IMR-90 (cell line): ENCODE results near the gene DTX1. TPM values are rescaled to one million over a fixed set of nuclear protein-coding genes. Genes with fewer than 3 reads are reported as not detected.

Experiments
- ATAC-seq: fragments of 200-7000 bp; cut with Tn5 transposase; 2 replicates; pipeline ENCODE4 v1.9.1; 2020; ENCODE audit warnings: low read depth, mild to moderate bottlenecking, moderate library complexity
- BruUV-seq: library from RNA; stranded (reverse); fragments of 400-500 nt; replicated peaks from 2 replicates; lab custom pipeline; 2021; lab: Mats Ljungman, UMichigan
- CTCF ChIA-PET: fragments of 300-600 bp; formaldehyde crosslinking; extraction: SDS; loops from one replicate; lab custom pipeline; 2021; ENCODE audit warnings: antibody characterized with exemption; lab: Yijun Ruan, JAX
- POLR2A ChIA-PET: fragments of 300-600 bp; sonication (Branson Sonifier 250); formaldehyde crosslinking; loops from one replicate; lab custom pipeline; 2022; ENCODE audit warnings: antibody characterized with exemption; ENCODE audit not compliant: unreplicated experiment; lab: Charles Lee
- DNase-seq: peaks from one replicate; pipeline ENCODE4 v3.0.0; 2013
- H2AFZ ChIP-seq: replicated peaks from 2 replicates; pipeline ENCODE3; 2013; ENCODE audit warnings: low read length, mild to moderate bottlenecking; ENCODE audit not compliant: poor library complexity
- H2AK5ac ChIP-seq: 2 replicates; pipeline ENCODE4 v1.6.1; 2013; ENCODE audit warnings: low read depth, low read length, inconsistent platforms
- H2AK9ac ChIP-seq: replicated peaks from 2 replicates; pipeline ENCODE3; 2013; ENCODE audit warnings: mild to moderate bottlenecking, low read depth, low read length, moderate library complexity; ENCODE audit not compliant: poor library complexity
- H2BK120ac ChIP-seq: 2 replicates; pipeline ENCODE4 v1.6.1; 2013; ENCODE audit warnings: low read depth, low read length, inconsistent platforms
- H2BK15ac ChIP-seq: 3 replicates; pipeline ENCODE4 v1.6.1; 2013; ENCODE audit warnings: low read depth, low read length, inconsistent platforms
- H2BK20ac ChIP-seq: 2 replicates; pipeline ENCODE4 v1.6.1; 2013; ENCODE audit warnings: low read depth, mild to moderate bottlenecking, inconsistent platforms, low read length, moderate library complexity
- H2BK5ac ChIP-seq: 2 replicates; pipeline ENCODE4 v1.6.1; 2013; ENCODE audit warnings: mild to moderate bottlenecking, low read depth, low read length, inconsistent platforms; ENCODE audit not compliant: poor library complexity, severe bottlenecking
- H3K14ac ChIP-seq: replicated peaks from 2 replicates; pipeline ENCODE4 v1.6.1; 2013; ENCODE audit warnings: low read depth, low read length, inconsistent platforms
- H3K18ac ChIP-seq: 2 replicates; pipeline ENCODE4 v1.6.1; 2013; ENCODE audit warnings: low read depth, low read length, control low read depth
- H3K23ac ChIP-seq: 2 replicates; pipeline ENCODE4 v1.6.1; 2013; ENCODE audit warnings: low read depth, low read length, inconsistent platforms
- H3K27ac ChIP-seq: 2 replicates; pipeline ENCODE4 v1.5.1; 2013; ENCODE audit warnings: mild to moderate bottlenecking, control low read depth, low read length; ENCODE audit not compliant: insufficient read depth
- H3K27me3 ChIP-seq: 2 replicates; pipeline ENCODE4 v1.6.1; 2013; ENCODE audit warnings: low read length; ENCODE audit not compliant: control insufficient read depth, insufficient read depth
- H3K36me3 ChIP-seq: 2 replicates; pipeline ENCODE4 v1.6.1; 2013; ENCODE audit warnings: low read length, mixed read lengths; ENCODE audit not compliant: control insufficient read depth, insufficient read depth
- H3K4ac ChIP-seq: 2 replicates; pipeline ENCODE4 v1.6.1; 2013; ENCODE audit warnings: low read depth, low read length, inconsistent platforms
- H3K4me1 ChIP-seq: 2 replicates; pipeline ENCODE4 v1.6.1; 2013; ENCODE audit warnings: low read length, mixed read lengths; ENCODE audit not compliant: control insufficient read depth, insufficient read depth
- H3K4me2 ChIP-seq: 2 replicates; pipeline ENCODE4 v1.6.1; 2013; ENCODE audit warnings: low read depth, mild to moderate bottlenecking, control low read depth, low read length, moderate library complexity
- H3K4me3 ChIP-seq: 2 replicates; pipeline ENCODE4 v1.5.1; 2013; ENCODE audit warnings: low read depth, mild to moderate bottlenecking, control low read depth, low read length, moderate library complexity; ENCODE audit not compliant: insufficient read depth
- H3K56ac ChIP-seq: 2 replicates; pipeline ENCODE4 v1.6.1; 2013; ENCODE audit warnings: low read length, inconsistent platforms; ENCODE audit not compliant: insufficient read depth; ENCODE audit errors: extremely low read depth
- H3K79me1 ChIP-seq, 2 experiments: 2 replicates each; pipeline ENCODE4 v1.6.1; 2013; ENCODE audit warnings: low read length in 2 of 2, inconsistent platforms in 1 of 2, low read depth in 1 of 2
- H3K9ac ChIP-seq: 2 replicates; pipeline ENCODE4 v1.6.1; 2013; ENCODE audit warnings: low read depth, low read length, control low read depth
- H3K9me1 ChIP-seq: 2 replicates; pipeline ENCODE4 v1.6.1; 2013; ENCODE audit warnings: low read length, inconsistent platforms; ENCODE audit not compliant: insufficient read depth
- H3K9me3 ChIP-seq: 2 replicates; pipeline ENCODE4 v1.6.1; 2013; ENCODE audit warnings: low read length; ENCODE audit not compliant: control insufficient read depth, insufficient read depth
- H4K20me1 ChIP-seq: 2 replicates; pipeline ENCODE4 v1.6.1; 2013; ENCODE audit warnings: low read length, inconsistent platforms; ENCODE audit not compliant: insufficient read depth
- H4K5ac ChIP-seq: 2 replicates; pipeline ENCODE4 v1.6.1; 2013; ENCODE audit warnings: mild to moderate bottlenecking, low read depth, low read length, control low read depth
- H4K8ac ChIP-seq, 2 experiments: 2 replicates each; pipeline ENCODE4 v1.6.1; 2013; ENCODE audit warnings: low read depth in 2 of 2, low read length in 2 of 2, control low read depth in 1 of 2, inconsistent platforms in 1 of 2
- H4K91ac ChIP-seq: 2 replicates; pipeline ENCODE4 v1.6.1; 2013; ENCODE audit warnings: low read depth, low read length, inconsistent platforms; ENCODE audit not compliant: insufficient read depth
- CHD1 ChIP-seq: IDR thresholded peaks from 2 replicates; pipeline ENCODE4 v1.6.1; 2012; ENCODE audit warnings: low read depth, low read length, improper control_type of control experiment
- FOS ChIP-seq: fragments of 150-350 bp; IDR thresholded peaks from 2 replicates; pipeline ENCODE4 v1.6.1; 2016; ENCODE audit warnings: low read depth, low read length
- MAZ ChIP-seq: IDR thresholded peaks from 2 replicates; pipeline ENCODE4 v1.6.1; 2012; ENCODE audit warnings: low read depth, mild to moderate bottlenecking, low read length, improper control_type of control experiment, moderate library complexity, borderline replicate concordance
- SMC3 ChIP-seq: fragments of 150-350 bp; IDR thresholded peaks from 2 replicates; pipeline ENCODE4 v1.6.1; 2016; ENCODE audit warnings: low read depth, mild to moderate bottlenecking, antibody characterized with exemption, low read length, moderate library complexity
- WGBS, 2 experiments: methylation state at CpG; one replicate each; pipeline versions ENCODE4 v1.1.5 to v1.1.7; 2013; ENCODE audit warnings: missing lambda C conversion rate in 2 of 2; ENCODE audit not compliant: insufficient read length in 1 of 2; ENCODE audit errors: extremely low coverage in 2 of 2; 5-methylcytosine and 5-hydroxymethylcytosine counted together
- dilution Hi-C: fragments of 300-500 bp; cut with HindIII; formaldehyde crosslinking; loops from one replicate; pipeline ENCODE4 v1.14.3; 2018; ENCODE audit warnings: low sequenced_read_pairs; ENCODE audit not compliant: unreplicated experiment
- in situ Hi-C: fragments of 300-500 bp; cut with MboI; formaldehyde crosslinking; loops from 3 replicates; pipeline ENCODE4 v1.14.3; 2019; ENCODE audit warnings: low sequenced_read_pairs, inconsistent platforms, mixed read lengths
- intact Hi-C: fragments of 100-400 bp; cut with micrococcal nuclease; formaldehyde crosslinking; loops from 2 replicates; pipeline ENCODE4 v1.10.0; 2022
- polyA plus RNA-seq, 3 experiments: library from polyadenylated mRNA; depleted of rRNA; stranded (reverse); fragments of >200 nt; gene quantifications; 2 replicates each; pipeline ENCODE4 v1.2.3, GENCODE V29; 2012; ENCODE audit warnings: low replicate concordance in 1 of 3
- total RNA-seq: library from RNA; depleted of rRNA; stranded (reverse); fragments of >200 nt; gene quantifications from 2 replicates; pipeline ENCODE4 v1.2.3, GENCODE V29; 2012
- TF ChIP-seq, protein P1 (sequence below): fragments of 150-350 bp; IDR thresholded peaks from 2 replicates; pipeline ENCODE4 v1.6.1; 2017; ENCODE audit warnings: mild to moderate bottlenecking, antibody characterized with exemption, low read length, low read depth
- TF ChIP-seq, protein P2 (sequence below): conservative IDR thresholded peaks from 2 replicates; pipeline ENCODE4 v1.5.1; 2012; ENCODE audit warnings: mild to moderate bottlenecking, low read depth, low read length, improper control_type of control experiment
- TF ChIP-seq, protein P3 (sequence below): fragments of 150-350 bp; IDR thresholded peaks from 2 replicates; pipeline ENCODE4 v1.6.1; 2016; ENCODE audit warnings: low read depth, mild to moderate bottlenecking, low read length, moderate library complexity, borderline replicate concordance

DTX1 gene
- total and polyA plus RNA-seq, 2 of the 4 experiments (the other 2 are of a cell fraction) = not detected

DNA sequence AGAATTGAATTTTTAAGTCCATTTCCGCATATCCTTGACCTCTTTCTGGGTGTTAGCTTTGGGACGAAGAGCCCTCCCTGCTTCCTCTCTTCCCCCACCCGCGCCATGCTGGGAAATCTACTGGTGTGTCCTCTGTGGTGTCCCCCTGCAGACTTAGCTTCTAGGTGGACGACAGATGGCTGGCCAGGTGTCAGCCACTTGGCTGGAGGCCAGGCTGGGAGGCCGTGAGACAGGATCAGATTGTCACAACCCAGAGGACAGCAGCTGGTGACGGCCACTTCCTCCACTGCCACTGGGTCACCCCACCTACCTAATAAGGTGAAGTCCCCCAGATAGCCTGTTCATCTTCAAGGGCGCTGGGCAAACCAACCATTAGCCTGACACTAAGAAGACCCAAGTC lies 13.3 kb upstream of the DTX1 start:
- DNase-seq (no peak), ATAC-seq (no peak)
- Histone ChIP-seq H4K8ac (no peak overlapping the region), H2AK5ac (no peak overlapping the region), H4K5ac (no peak overlapping the region), H3K4me3 (no peak overlapping the region), H3K23ac (no peak overlapping the region), H4K20me1 (no peaks in the 10 kb centered on the region), H3K56ac (no peak overlapping the region), H3K9ac (no peak overlapping the region), H3K79me1 (no peaks in the 10 kb centered on the region), H2BK5ac (no peak overlapping the region), H2AK9ac (no peak overlapping the region), H3K14ac (no peak overlapping the region), H4K91ac (no peak overlapping the region), H3K27me3 (no peaks in the 10 kb centered on the region; the same call in 1 of the 2 replicates), H2AFZ (no peak overlapping the region), H2BK120ac (no peak overlapping the region), H2BK15ac (no peak overlapping the region), H3K18ac (no peak overlapping the region), H3K9me3 (no peaks in the 10 kb centered on the region), H3K4me2 (no peak overlapping the region), H3K9me1 (0 out of 2 replicates have a peak, but pooled peaks cover 3% of the 10 kb centered on the region), H3K4ac (no peak overlapping the region), H3K27ac (no peak overlapping the region), H3K36me3 (no peaks in the 10 kb centered on the region), H2BK20ac (no peak overlapping the region), H3K4me1 (no peaks in the 10 kb centered on the region)
- POLR2A ChIA-PET = no interaction called here
- WGBS, 2 experiments = 60% methylated on average over 1 of the region's 8 CpGs; no CpG with 5 or more reads in 1 of the 2 experiments
- TF ChIP-seq, protein P1, sequence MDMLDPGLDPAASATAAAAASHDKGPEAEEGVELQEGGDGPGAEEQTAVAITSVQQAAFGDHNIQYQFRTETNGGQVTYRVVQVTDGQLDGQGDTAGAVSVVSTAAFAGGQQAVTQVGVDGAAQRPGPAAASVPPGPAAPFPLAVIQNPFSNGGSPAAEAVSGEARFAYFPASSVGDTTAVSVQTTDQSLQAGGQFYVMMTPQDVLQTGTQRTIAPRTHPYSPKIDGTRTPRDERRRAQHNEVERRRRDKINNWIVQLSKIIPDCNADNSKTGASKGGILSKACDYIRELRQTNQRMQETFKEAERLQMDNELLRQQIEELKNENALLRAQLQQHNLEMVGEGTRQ = no peak
- TF ChIP-seq, protein P2, sequence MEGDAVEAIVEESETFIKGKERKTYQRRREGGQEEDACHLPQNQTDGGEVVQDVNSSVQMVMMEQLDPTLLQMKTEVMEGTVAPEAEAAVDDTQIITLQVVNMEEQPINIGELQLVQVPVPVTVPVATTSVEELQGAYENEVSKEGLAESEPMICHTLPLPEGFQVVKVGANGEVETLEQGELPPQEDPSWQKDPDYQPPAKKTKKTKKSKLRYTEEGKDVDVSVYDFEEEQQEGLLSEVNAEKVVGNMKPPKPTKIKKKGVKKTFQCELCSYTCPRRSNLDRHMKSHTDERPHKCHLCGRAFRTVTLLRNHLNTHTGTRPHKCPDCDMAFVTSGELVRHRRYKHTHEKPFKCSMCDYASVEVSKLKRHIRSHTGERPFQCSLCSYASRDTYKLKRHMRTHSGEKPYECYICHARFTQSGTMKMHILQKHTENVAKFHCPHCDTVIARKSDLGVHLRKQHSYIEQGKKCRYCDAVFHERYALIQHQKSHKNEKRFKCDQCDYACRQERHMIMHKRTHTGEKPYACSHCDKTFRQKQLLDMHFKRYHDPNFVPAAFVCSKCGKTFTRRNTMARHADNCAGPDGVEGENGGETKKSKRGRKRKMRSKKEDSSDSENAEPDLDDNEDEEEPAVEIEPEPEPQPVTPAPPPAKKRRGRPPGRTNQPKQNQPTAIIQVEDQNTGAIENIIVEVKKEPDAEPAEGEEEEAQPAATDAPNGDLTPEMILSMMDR = no peak
- TF ChIP-seq MAZ (no peak), FOS (no peak), CHD1 (no peak), SMC3 (no peak)
- TF ChIP-seq, protein P3, sequence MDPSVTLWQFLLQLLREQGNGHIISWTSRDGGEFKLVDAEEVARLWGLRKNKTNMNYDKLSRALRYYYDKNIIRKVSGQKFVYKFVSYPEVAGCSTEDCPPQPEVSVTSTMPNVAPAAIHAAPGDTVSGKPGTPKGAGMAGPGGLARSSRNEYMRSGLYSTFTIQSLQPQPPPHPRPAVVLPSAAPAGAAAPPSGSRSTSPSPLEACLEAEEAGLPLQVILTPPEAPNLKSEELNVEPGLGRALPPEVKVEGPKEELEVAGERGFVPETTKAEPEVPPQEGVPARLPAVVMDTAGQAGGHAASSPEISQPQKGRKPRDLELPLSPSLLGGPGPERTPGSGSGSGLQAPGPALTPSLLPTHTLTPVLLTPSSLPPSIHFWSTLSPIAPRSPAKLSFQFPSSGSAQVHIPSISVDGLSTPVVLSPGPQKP = no peak
- in situ Hi-C loops = no loop called here
- CTCF ChIA-PET = no interaction called here
- dilution Hi-C loops = no loop called here
- intact Hi-C loops = no loop called here
- BruUV-seq = no TSS peak
